DLD1 (cell line): Measurements from ENCODE around the gene DUSP5.
"Not testable (repeated sequence)": the region's sequence is repeated elsewhere in the genome, so short reads cannot be mapped to it uniquely, and the experiment has no call there.

ENCODE experiments used
- in situ Hi-C: cut with HindIII; loops from 2 replicates; pipeline ENCODE4 v1.10.0; 2017; ENCODE audit warnings: low sequenced_read_pairs

The DUSP5 gene, protein sequence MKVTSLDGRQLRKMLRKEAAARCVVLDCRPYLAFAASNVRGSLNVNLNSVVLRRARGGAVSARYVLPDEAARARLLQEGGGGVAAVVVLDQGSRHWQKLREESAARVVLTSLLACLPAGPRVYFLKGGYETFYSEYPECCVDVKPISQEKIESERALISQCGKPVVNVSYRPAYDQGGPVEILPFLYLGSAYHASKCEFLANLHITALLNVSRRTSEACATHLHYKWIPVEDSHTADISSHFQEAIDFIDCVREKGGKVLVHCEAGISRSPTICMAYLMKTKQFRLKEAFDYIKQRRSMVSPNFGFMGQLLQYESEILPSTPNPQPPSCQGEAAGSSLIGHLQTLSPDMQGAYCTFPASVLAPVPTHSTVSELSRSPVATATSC

DNA sequence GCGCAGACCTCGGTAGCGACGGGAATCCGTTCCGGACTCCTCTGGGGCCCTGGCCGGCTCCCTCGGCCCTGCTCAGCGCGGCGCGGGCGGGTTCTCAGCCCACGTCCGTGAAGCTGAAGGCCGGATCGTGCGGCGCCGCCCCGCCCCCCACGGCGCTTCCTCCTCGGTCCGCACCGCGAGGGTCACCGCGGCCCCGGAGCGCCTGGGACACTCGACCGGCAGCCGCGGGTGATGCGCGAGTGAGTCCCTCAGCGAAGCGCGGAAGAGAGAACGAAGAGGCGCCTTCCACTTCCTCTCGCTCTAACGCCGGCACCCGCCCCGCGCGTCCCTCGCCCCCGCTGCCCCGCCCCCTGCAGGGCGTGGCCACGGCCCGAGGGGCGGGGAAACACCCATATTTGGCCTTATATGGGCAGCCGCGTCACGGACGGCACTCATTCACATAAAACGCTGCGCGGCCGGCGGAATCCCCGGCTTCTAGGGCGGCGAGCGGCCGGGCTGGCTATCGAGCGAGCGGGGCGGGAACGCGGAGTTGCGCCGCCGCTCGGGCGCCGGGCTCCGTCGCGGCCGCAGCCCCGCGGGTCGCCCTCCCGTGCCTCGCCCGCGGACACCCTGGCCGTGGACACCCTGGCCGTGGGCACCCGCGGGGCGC, at the start of gene DUSP5:
DUSP5 (plus strand) TSS at position 470 of the 649 bp plus-strand sequence. CDS start 215 bp downstream, outside the sequence.
- in situ Hi-C loops, result no loop called here

- in situ Hi-C loops, result no loop called here
Measured at GRCh38 chr10:110448682-110449418, 48.9 kb upstream of the DUSP5 start.

DNA sequence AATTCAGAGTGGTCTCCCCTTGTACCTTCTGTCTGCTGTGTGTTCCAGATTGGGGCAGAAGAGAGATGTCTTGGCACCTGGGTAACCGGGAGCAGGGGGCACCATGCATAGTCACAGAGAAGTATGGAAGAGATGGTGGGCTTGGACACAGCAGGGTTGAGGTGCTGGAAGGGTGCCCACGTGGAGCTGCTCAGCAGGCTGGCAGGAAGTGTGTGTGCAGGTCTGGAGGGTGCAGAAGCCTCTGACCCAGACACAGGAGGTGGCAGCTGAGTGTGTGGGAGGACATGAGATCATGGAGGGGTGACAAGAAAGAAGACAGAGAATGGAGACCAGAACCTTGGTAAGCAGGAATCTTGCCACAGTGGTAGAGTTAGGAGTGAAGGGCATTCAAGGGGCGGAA, 42.3 kb upstream of the DUSP5 start:
- in situ Hi-C loops, result no loop called here

- in situ Hi-C loops, result no loop called here
Measured at GRCh38 chr10:110456046-110456445, 41.7 kb upstream of the DUSP5 start.

- in situ Hi-C loops, result no loop called here
Measured at GRCh38 chr10:110456523-110457091, 41.1 kb upstream of the DUSP5 start.

- in situ Hi-C loops, result no loop called here
Measured at GRCh38 chr10:110457851-110458250, 39.9 kb upstream of the DUSP5 start.

- in situ Hi-C loops, result no loop called here
Measured at GRCh38 chr10:110458266-110458920, 39.3 kb upstream of the DUSP5 start.

- in situ Hi-C loops, result no loop called here
Measured at GRCh38 chr10:110459600-110459999, 38.1 kb upstream of the DUSP5 start.

GRCh38 chr10:110460111-110460809, 37.4 kb upstream of the DUSP5 start:
- in situ Hi-C loops, result no loop called here

- in situ Hi-C loops, result no loop called here
Measured at GRCh38 chr10:110461088-110461487, 36.6 kb upstream of the DUSP5 start.

DNA sequence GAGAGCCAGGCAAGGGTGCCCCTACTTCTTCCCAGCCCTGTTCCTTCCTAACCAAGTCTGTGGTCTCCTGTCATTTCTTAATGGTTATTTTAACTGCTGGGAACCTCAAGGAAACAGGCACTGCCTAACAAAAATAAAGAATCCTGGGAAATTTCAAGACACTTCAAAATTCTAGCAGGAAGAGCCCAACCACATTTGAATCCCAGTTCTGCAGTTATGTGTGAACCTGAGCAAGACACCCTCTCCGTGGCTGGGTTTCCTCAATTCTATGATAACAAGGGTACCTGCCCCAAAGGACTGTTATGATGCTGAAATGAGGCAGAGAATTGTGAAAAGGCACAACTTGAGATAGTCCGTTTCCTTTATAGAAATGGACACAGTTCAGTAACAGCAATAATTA, 36.2 kb upstream of the DUSP5 start:
- in situ Hi-C loops, result no loop called here

DNA sequence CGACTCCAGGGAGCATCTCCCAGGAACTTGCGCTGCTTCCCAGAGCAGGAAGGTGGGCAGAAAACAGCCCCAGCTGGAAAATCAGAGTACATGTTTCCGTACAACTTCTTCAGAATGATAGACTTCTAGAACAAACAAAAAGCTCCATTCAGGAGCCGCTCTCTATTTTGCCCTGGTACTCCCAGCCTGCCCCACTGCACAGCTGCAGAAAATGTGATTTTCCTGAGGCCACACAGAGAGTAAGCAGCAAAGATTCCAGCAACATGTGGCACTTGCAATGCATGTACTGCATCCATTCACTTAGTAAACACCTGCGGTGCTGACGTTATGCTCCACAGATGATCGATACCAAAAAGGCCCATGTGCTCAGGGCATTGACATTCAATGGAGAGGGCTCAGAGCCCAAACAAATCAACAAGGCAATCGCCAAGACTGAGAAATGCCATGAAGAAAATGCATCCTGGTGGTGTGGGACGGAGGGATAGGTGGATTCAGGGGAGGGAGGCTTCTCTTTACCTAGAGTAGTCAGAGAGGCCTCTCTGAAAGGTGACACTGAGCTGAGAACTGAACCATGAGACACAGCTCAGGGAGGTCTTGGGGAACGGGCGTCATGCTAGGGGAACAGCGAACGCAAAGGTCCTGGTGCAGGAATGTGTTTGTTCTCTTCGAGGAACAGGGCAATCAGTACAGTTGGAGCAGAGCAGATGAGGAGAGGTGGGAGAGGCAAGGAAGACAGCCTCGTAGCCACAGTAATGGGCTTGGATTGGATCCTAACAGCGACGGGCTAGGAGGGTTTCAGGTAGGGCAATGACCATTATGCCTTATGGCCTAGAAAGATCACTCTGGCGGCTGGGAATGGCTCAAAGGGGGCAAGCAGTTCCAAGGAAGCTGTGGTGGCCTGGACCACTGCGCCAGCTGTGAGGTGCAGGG, 35.3 kb upstream of the DUSP5 start:
- in situ Hi-C loops, result no loop called here

DNA sequence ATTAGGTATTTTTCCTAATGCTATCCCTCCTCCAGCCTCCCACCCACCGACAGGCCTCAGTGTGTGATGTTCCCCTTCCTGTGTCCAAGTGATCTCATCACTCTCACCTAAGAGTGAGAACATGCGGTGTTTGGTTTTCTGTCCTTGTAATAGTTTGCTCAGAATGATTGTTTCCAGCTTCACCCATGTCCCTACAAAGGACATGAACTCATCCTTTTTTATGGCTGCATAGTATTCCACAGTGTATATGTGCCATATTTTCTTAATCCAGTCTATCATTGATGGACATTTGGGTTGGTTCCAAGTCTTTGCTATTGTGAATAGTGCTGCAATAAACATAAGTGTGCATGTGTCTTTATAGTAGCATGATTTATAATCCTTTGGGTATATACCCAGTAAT, 29.4 kb upstream of the DUSP5 start:
- in situ Hi-C loops, result not testable (repeated sequence)

- in situ Hi-C loops, result not testable (repeated sequence)
Measured at GRCh38 chr10:110470541-110470940, 27.2 kb upstream of the DUSP5 start.

DNA sequence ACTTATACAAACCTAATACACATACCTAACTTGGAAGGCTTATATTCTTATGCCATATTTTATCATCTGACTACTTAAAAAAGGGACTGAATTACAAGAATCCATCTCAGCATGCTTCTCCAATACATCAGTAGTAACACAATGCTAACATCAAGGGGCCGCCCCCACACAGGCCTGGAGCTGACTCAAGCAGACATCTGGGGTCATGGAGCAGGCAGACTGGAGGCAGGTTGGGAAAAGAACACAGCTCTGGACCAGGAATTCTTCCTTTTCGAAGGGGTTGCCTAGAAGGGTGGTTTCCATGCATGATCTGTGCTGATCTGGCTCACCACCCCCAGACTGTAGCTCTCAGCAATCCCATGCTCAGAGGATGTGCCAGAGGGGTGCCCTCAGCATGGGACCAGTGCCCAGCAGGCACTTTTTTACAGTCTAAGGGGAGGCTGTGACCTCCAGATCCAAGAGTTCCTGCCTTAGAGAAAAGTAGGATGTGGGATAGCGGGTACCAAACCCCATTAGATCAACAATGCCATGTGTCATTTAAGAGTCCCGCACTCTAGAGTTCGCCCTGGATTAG, 26.1 kb upstream of the DUSP5 start:
- in situ Hi-C loops, result no loop called here

DNA sequence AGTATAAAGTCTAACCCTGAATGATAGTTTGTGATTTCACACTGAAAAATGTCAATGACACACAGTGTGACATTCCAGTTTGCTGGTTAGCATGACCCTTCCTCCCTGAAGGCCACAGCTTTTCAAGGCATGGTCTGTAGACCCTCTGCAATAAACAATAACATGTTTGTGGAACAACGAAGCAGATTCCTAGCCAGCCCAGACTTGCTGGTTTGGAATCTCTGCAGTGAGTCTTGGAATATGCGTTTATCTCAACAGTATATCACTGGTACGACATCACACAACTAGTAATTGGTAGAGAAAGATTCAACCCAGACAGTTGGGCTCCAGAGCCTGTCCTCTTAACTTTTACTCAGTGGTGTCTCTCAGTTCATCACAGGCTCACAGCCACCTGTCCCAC, 23.7 kb upstream of the DUSP5 start:
- in situ Hi-C loops, result no loop called here

DNA sequence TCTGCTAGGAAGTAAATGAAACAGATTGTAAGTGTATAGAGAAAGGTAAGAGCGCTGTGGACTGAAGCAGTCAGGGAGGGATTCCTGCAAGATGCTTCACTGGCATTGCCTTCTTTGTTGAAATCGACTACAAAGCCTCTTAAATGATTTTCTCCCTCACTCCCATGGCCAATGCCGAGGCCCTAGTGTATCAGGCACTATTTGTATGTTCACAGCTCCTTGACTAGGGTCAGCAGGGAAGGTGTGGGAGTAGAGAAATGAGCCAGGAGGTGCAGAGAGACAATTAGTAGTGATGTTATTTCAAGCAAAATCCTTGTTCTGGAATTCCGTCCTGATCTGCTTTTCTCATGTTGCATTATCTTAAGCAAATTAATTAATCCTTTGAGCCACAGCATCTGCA, 22.9 kb upstream of the DUSP5 start:
- in situ Hi-C loops, result no loop called here

- in situ Hi-C loops, result no loop called here
Measured at GRCh38 chr10:110475722-110476515, 21.8 kb upstream of the DUSP5 start.
